ENCODE measurements around the gene TRAP1.

DNA sequence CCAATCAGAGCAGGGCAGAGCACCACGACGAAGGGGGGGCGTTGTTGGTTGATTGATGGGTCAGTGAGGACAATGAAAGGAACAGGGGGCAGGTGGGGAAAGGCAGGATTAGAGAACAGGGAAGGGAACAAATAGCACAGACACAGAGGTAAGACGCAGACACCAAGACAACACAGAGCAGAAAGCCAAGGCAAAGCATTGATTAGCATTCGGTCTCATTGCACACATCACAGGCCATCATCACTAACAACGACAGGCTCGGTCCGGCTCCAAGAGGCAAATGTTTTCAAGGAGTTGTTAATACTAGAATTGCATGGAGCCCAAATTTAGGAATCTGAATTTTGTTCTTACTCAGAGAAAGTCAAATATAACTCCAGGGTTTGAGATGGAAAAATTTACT is 34.6 kb upstream of the TRAP1 start:
- no peak for TF ChIP-seq EZH2 (IDR thresholded peaks at IDR 0.05; ENCODE audit: low read length, unreplicated experiment)
- TF ChIP-seq, protein P1, sequence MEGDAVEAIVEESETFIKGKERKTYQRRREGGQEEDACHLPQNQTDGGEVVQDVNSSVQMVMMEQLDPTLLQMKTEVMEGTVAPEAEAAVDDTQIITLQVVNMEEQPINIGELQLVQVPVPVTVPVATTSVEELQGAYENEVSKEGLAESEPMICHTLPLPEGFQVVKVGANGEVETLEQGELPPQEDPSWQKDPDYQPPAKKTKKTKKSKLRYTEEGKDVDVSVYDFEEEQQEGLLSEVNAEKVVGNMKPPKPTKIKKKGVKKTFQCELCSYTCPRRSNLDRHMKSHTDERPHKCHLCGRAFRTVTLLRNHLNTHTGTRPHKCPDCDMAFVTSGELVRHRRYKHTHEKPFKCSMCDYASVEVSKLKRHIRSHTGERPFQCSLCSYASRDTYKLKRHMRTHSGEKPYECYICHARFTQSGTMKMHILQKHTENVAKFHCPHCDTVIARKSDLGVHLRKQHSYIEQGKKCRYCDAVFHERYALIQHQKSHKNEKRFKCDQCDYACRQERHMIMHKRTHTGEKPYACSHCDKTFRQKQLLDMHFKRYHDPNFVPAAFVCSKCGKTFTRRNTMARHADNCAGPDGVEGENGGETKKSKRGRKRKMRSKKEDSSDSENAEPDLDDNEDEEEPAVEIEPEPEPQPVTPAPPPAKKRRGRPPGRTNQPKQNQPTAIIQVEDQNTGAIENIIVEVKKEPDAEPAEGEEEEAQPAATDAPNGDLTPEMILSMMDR (conservative IDR thresholded peaks at IDR 0.05; ENCODE audit: low read depth, low read length), result no peak

Data from PC-3 (cell line).